Neuronal stem cell (in vitro differentiated cells): ENCODE results near the gene HPCA.

Source experiments
- DNase-seq: peaks from one replicate; pipeline ENCODE4 v3.0.0-alpha.2; 2013; ENCODE audit warnings: low spot score
- H2AFZ ChIP-seq: one replicate; pipeline ENCODE4 v1.6.1; 2013; ENCODE audit warnings: mild to moderate bottlenecking, low read length, inconsistent platforms
- H2AK5ac ChIP-seq: 2 replicates; pipeline ENCODE4 v1.6.1; 2013; ENCODE audit warnings: low read depth, mild to moderate bottlenecking, inconsistent platforms, low read length, moderate library complexity, mixed read lengths
- H2BK120ac ChIP-seq: 2 replicates; pipeline ENCODE4 v1.6.1; 2013; ENCODE audit warnings: low read depth, mild to moderate bottlenecking, inconsistent platforms, low read length, moderate library complexity, mixed read lengths
- H2BK12ac ChIP-seq: one replicate; pipeline ENCODE4 v1.6.1; 2013; ENCODE audit warnings: low read length, inconsistent platforms
- H2BK15ac ChIP-seq: 2 replicates; pipeline ENCODE4 v1.6.1; 2013; ENCODE audit warnings: mild to moderate bottlenecking, low read length, inconsistent platforms, mixed read lengths
- H2BK5ac ChIP-seq: one replicate; pipeline ENCODE4 v1.6.1; 2013; ENCODE audit warnings: inconsistent platforms, mild to moderate bottlenecking, low read length, moderate library complexity
- H3K14ac ChIP-seq: one replicate; pipeline ENCODE4 v1.6.1; 2013; ENCODE audit warnings: low read length, inconsistent platforms
- H3K18ac ChIP-seq: 2 replicates; pipeline ENCODE4 v1.6.1; 2013; ENCODE audit warnings: low read length, inconsistent platforms
- H3K23ac ChIP-seq: 2 replicates; pipeline ENCODE4 v1.6.1; 2013; ENCODE audit warnings: low read depth, mild to moderate bottlenecking, mixed read lengths, low read length, inconsistent platforms; ENCODE audit not compliant: poor library complexity
- H3K27ac ChIP-seq: replicated peaks from 3 replicates; pipeline ENCODE4 v1.5.1; 2013; ENCODE audit warnings: low read length, inconsistent platforms
- H3K27me3 ChIP-seq, 3 experiments: 2 replicates each; pipeline ENCODE4 v1.6.1; 2013; ENCODE audit warnings: low read length in 3 of 3, mild to moderate bottlenecking in 2 of 3, inconsistent platforms in 1 of 3, low read depth in 1 of 3, mixed read lengths in 1 of 3, moderate library complexity in 1 of 3; ENCODE audit not compliant: control insufficient read depth in 3 of 3, insufficient read depth in 3 of 3
- H3K36me3 ChIP-seq, 2 donors: replicated peaks in 1 of 2; 2 replicates each; pipeline ENCODE4 v1.6.1; 2013; ENCODE audit warnings: low read length in 2 of 2; ENCODE audit not compliant: control insufficient read depth in 2 of 2, insufficient read depth in 2 of 2
- H3K4ac ChIP-seq: 2 replicates; pipeline ENCODE4 v1.6.1; 2013; ENCODE audit warnings: inconsistent platforms, mild to moderate bottlenecking, low read length, moderate library complexity
- H3K4me1 ChIP-seq, 2 donors: 1 replicate in 1 of 2; 2 replicates in 1 of 2; pipeline ENCODE4 v1.6.1; 2013; ENCODE audit warnings: low read length in 2 of 2, low read depth in 1 of 2; ENCODE audit not compliant: control insufficient read depth in 2 of 2, insufficient read depth in 1 of 2
- H3K4me2 ChIP-seq: one replicate; pipeline ENCODE4 v1.6.1; 2013; ENCODE audit warnings: mild to moderate bottlenecking, low read length, inconsistent platforms; ENCODE audit not compliant: insufficient read depth, poor library complexity, severe bottlenecking
- H3K4me3 ChIP-seq, 2 donors: 2 replicates each; pipeline ENCODE4 v1.5.1; 2013; ENCODE audit warnings: low read length in 2 of 2, mild to moderate bottlenecking in 2 of 2, inconsistent platforms in 1 of 2, moderate library complexity in 1 of 2
- H3K79me1 ChIP-seq: one replicate; pipeline ENCODE4 v1.6.1; 2013; ENCODE audit warnings: low read depth, mild to moderate bottlenecking, inconsistent platforms, low read length, moderate library complexity
- H3K9ac ChIP-seq: one replicate; pipeline ENCODE4 v1.6.1; 2013; ENCODE audit warnings: mild to moderate bottlenecking, low read depth, low read length, inconsistent platforms; ENCODE audit not compliant: poor library complexity
- H3K9me3 ChIP-seq, 2 donors: replicated peaks in 1 of 2; 2 replicates each; pipeline versions ENCODE3 to v1.6.1; 2013; ENCODE audit warnings: low read length in 2 of 2, mild to moderate bottlenecking in 2 of 2, inconsistent platforms in 1 of 2, low read depth in 1 of 2, mixed read lengths in 1 of 2, moderate library complexity in 1 of 2; ENCODE audit not compliant: control insufficient read depth in 2 of 2, insufficient read depth in 1 of 2
- H4K8ac ChIP-seq: one replicate; pipeline ENCODE4 v1.6.1; 2013; ENCODE audit warnings: low read depth, mild to moderate bottlenecking, inconsistent platforms, low read length, moderate library complexity
- H4K91ac ChIP-seq: one replicate; pipeline ENCODE4 v1.6.1; 2013; ENCODE audit warnings: low read length, low read depth, mild to moderate bottlenecking, inconsistent platforms; ENCODE audit not compliant: poor library complexity
- WGBS, 2 donors: extraction: QIAGEN DNeasy Blood & Tissue Kit; methylation state at CpG; one replicate each; pipeline ENCODE4 v1.1.7; 2013; ENCODE audit warnings: missing lambda C conversion rate in 2 of 2, mixed read lengths in 1 of 2; ENCODE audit not compliant: insufficient read length in 2 of 2, insufficient replicate concordance in 1 of 2; ENCODE audit errors: extremely low coverage in 2 of 2; 5-methylcytosine and 5-hydroxymethylcytosine counted together

Gene HPCA

GRCh38 chr1:32858136-32858535 lies 28.2 kb upstream of the HPCA start:
- H3K14ac ChIP-seq = no peak overlapping the region
- no peak overlapping the region for H2BK5ac ChIP-seq
- no peak overlapping the region for H3K4ac ChIP-seq
- H2BK12ac ChIP-seq = no peak overlapping the region
- no peaks in the 10 kb centered on the region for H3K9me3 ChIP-seq
- H3K27ac ChIP-seq = no peak overlapping the region
- H3K4me1 ChIP-seq = no peaks in the 10 kb centered on the region
- H2AFZ ChIP-seq = no peak overlapping the region
- H2BK120ac ChIP-seq = no peak overlapping the region
- H4K91ac ChIP-seq = no peak overlapping the region
- no peak for DNase-seq
- no peak overlapping the region for H3K4me2 ChIP-seq
- no CpG with 5 or more reads among the region's 2 CpGs for WGBS, 2 donors
- H2AK5ac ChIP-seq = no peak overlapping the region
- no peak overlapping the region for H3K18ac ChIP-seq
- H3K79me1 ChIP-seq = no peaks in the 10 kb centered on the region
- H3K23ac ChIP-seq = no peak overlapping the region
- no peaks in the 10 kb centered on the region for H3K27me3 ChIP-seq
- H2BK15ac ChIP-seq = no peak overlapping the region
- peaks cover 10 to 95% of the 10 kb centered on the region in 2 donors for H3K36me3 ChIP-seq
- no peak overlapping the region for H3K9ac ChIP-seq
- H4K8ac ChIP-seq = no peak overlapping the region
- H3K4me3 ChIP-seq = no peak overlapping the region

GRCh38 chr1:32858791-32859190 lies 27.5 kb upstream of the HPCA start:
- no peak for DNase-seq
- WGBS, 2 donors = no CpG with 5 or more reads among the region's 7 CpGs
- Histone ChIP-seq H3K23ac (no peak overlapping the region), H2BK15ac (no peak overlapping the region), H4K91ac (no peak overlapping the region), H3K14ac (no peak overlapping the region), H2AK5ac (no peak overlapping the region), H2BK12ac (no peak overlapping the region), H3K9ac (no peak overlapping the region), H3K36me3 (peaks cover 9 to 92% of the 10 kb centered on the region in 2 donors), H4K8ac (no peak overlapping the region), H2AFZ (no peak overlapping the region), H3K27me3 (no peaks in the 10 kb centered on the region), H3K4me2 (no peak overlapping the region), H3K27ac (no peak overlapping the region), H2BK120ac (no peak overlapping the region), H3K4ac (no peak overlapping the region), H3K4me1 (no peaks in the 10 kb centered on the region), H2BK5ac (no peak overlapping the region), H3K79me1 (no peaks in the 10 kb centered on the region), H3K4me3 (no peak overlapping the region), H3K9me3 (no peaks in the 10 kb centered on the region), H3K18ac (no peak overlapping the region)

GRCh38 chr1:32859915-32860314 lies 26.4 kb upstream of the HPCA start:
- Histone ChIP-seq H2AK5ac (no peak overlapping the region), H3K9me3 (no peaks in the 10 kb centered on the region), H3K4ac (no peak overlapping the region), H3K4me3 (no peak overlapping the region), H3K27ac (no peak overlapping the region), H3K9ac (no peak overlapping the region), H2BK5ac (no peak overlapping the region), H3K23ac (no peak overlapping the region), H3K4me1 (no peaks in the 10 kb centered on the region), H3K79me1 (no peaks in the 10 kb centered on the region), H3K27me3 (no peaks in the 10 kb centered on the region), H2BK15ac (no peak overlapping the region), H3K18ac (no peak overlapping the region), H4K91ac (no peak overlapping the region), H3K4me2 (no peak overlapping the region), H3K14ac (no peak overlapping the region), H4K8ac (no peak overlapping the region), H2AFZ (no peak overlapping the region), H2BK120ac (no peak overlapping the region), H2BK12ac (no peak overlapping the region), H3K36me3 (peaks cover 11 to 83% of the 10 kb centered on the region in 2 donors)
- WGBS, 2 donors = no CpG with 5 or more reads among the region's 2 CpGs
- DNase-seq = no peak

GRCh38 chr1:32860566-32860965 lies 25.7 kb upstream of the HPCA start:
- no peak overlapping the region for H3K23ac ChIP-seq
- no peak for DNase-seq
- no peak overlapping the region for H2BK5ac ChIP-seq
- H3K4ac ChIP-seq = no peak overlapping the region
- no peaks in the 10 kb centered on the region for H3K79me1 ChIP-seq
- H2AFZ ChIP-seq = no peak overlapping the region
- no peak overlapping the region for H4K91ac ChIP-seq
- H3K4me3 ChIP-seq = no peak overlapping the region
- no peaks in the 10 kb centered on the region for H3K9me3 ChIP-seq
- no peak overlapping the region for H4K8ac ChIP-seq
- no peak overlapping the region for H2AK5ac ChIP-seq
- no peak overlapping the region for H3K14ac ChIP-seq
- H3K4me2 ChIP-seq = no peak overlapping the region
- no peaks in the 10 kb centered on the region for H3K27me3 ChIP-seq
- no peaks in the 10 kb centered on the region for H3K4me1 ChIP-seq
- no peak overlapping the region for H3K18ac ChIP-seq
- no peak overlapping the region for H2BK12ac ChIP-seq
- H2BK15ac ChIP-seq = no peak overlapping the region
- no peak overlapping the region for H3K27ac ChIP-seq
- H3K9ac ChIP-seq = no peak overlapping the region
- no peak overlapping the region for H2BK120ac ChIP-seq
- H3K36me3 ChIP-seq = peaks cover 11 to 76% of the 10 kb centered on the region in 2 donors
